GM12874 (cell line): ENCODE results near the gene CILP.

Experiments used
- CTCF ChIP-seq: IDR thresholded peaks from 2 replicates; pipeline ENCODE4 v1.5.1; 2011; ENCODE audit warnings: low read depth, mild to moderate bottlenecking, control low read depth, low read length, moderate library complexity; ENCODE audit not compliant: insufficient read depth

CILP gene

GRCh38 chr15:65217526-65218482 lies 6.5 kb upstream of the CILP start:
- TF ChIP-seq CTCF: no peak

GRCh38 chr15:65215496-65215895 lies 4.2 kb upstream of the CILP start:
- TF ChIP-seq CTCF: no peak

- TF ChIP-seq CTCF: no peak
Observed at GRCh38 chr15:65214010-65214409, 2.7 kb upstream of the CILP start.

GRCh38 chr15:65213241-65213640 lies 2.0 kb upstream of the CILP start:
- no peak for TF ChIP-seq CTCF

- peak; percentile 76 for TF ChIP-seq CTCF
Observed at GRCh38 chr15:65212097-65212496, 824 bp upstream of the CILP start.

GRCh38 chr15:65211482-65211982 lies 259 bp upstream of the CILP start:
- TF ChIP-seq CTCF: no peak

GRCh38 chr15:65209701-65210643 lies 1.3 kb downstream of the CILP start:
- no peak for TF ChIP-seq CTCF
